ENCODE measurements around the gene ITSN1.

DNA sequence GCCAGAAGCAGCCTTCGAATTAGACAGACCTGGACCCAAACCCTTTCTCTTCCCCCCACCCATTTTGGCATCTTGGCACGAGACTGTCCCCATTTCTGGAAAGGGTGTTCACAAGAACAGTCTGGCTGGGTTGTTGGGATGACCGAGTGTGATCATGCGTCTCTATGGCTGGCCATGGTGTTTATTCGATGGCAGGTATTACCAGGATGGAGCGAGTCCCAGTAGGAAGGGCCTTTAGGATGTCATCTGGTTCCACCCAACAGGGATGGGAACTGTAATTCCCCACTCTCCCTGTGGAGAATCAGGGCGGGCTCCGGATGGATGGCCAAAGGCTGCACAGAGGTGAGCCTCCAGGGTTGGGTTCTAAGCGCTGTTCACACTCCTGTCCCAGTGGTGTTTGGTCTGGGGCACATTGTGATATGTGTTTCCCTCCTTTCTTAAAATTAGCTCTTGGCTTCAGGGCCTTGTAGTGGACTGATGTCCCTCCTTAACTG is 306.7 kb downstream of the ITSN1 start:
- TF ChIP-seq, protein P1, sequence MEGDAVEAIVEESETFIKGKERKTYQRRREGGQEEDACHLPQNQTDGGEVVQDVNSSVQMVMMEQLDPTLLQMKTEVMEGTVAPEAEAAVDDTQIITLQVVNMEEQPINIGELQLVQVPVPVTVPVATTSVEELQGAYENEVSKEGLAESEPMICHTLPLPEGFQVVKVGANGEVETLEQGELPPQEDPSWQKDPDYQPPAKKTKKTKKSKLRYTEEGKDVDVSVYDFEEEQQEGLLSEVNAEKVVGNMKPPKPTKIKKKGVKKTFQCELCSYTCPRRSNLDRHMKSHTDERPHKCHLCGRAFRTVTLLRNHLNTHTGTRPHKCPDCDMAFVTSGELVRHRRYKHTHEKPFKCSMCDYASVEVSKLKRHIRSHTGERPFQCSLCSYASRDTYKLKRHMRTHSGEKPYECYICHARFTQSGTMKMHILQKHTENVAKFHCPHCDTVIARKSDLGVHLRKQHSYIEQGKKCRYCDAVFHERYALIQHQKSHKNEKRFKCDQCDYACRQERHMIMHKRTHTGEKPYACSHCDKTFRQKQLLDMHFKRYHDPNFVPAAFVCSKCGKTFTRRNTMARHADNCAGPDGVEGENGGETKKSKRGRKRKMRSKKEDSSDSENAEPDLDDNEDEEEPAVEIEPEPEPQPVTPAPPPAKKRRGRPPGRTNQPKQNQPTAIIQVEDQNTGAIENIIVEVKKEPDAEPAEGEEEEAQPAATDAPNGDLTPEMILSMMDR (IDR thresholded peaks at IDR 0.05): no peak
- no peak for TF ChIP-seq ZFX (IDR thresholded peaks at IDR 0.05; ENCODE audit: borderline replicate concordance)
